Left lung (tissue), 10 donors: Measurements from ENCODE around the gene LMBR1. TPM values are rescaled to one million over a fixed set of nuclear protein-coding genes. Genes with fewer than 3 reads are reported as not detected.

ENCODE experiments used
- ATAC-seq: fragments of 200-7000 bp; cut with Tn5 transposase; one replicate; pipeline ENCODE4 v1.9.1; 2020; ENCODE audit warnings: moderate library complexity
- DNase-seq, 4 donors: peaks; one replicate each; pipeline ENCODE4 v3.0.0-alpha.2; 2013 to 2020
- H3K27ac ChIP-seq, 2 donors: fragments of 200-600 bp; sonication (generic) in 1 of 2; one replicate each; pipeline versions ENCODE4 v1.5.0 to v1.8.0; 2020 to 2021
- H3K27me3 ChIP-seq, 2 donors: fragments of 200-600 bp; sonication (generic) in 1 of 2; one replicate each; pipeline versions ENCODE4 v1.5.0 to v1.8.0; 2020 to 2021
- H3K36me3 ChIP-seq, 2 donors: fragments of 200-600 bp; sonication (generic) in 1 of 2; one replicate each; pipeline versions ENCODE4 v1.5.0 to v1.8.0; 2020 to 2021
- H3K4me1 ChIP-seq, 2 donors: fragments of 200-600 bp; one replicate each; pipeline ENCODE4 v1.8.0; 2021
- H3K4me3 ChIP-seq, 2 donors: fragments of 200-600 bp; sonication (generic) in 1 of 2; one replicate each; pipeline versions ENCODE4 v1.5.0 to v1.8.0; 2020 to 2021; ENCODE audit warnings: mild to moderate bottlenecking in 1 of 2
- H3K9me3 ChIP-seq, 2 donors: fragments of 200-600 bp; sonication (generic) in 1 of 2; one replicate each; pipeline versions ENCODE4 v1.5.0 to v1.8.0; 2020 to 2021
- CTCF ChIP-seq, 2 donors: fragments of 200-600 bp; sonication (generic) in 1 of 2; IDR thresholded peaks; one replicate each; pipeline versions ENCODE4 v1.5.0 to v1.8.0; 2021; ENCODE audit warnings: antibody characterized with exemption in 2 of 2
- intact Hi-C, 2 donors: fragments of 100-400 bp; cut with DNase I; formaldehyde crosslinking; loops; one replicate each; pipeline versions ENCODE4 v1.11.2 to v1.14.2; 2022
- polyA plus RNA-seq, 6 donors: library from polyadenylated mRNA; unstranded; fragments of 120-200 nt; gene quantifications; one replicate each; pipeline ENCODE4 v1.2.1, GENCODE V29; 2013; ENCODE audit not compliant: insufficient read length in 6 of 6
- total RNA-seq, 2 donors: library from RNA; stranded (reverse); fragmentation: NEBNext Ultra II Directional; extraction: Animal tissue kit (Norgen Biotek cat#: 25700); gene quantifications; one replicate each; pipeline ENCODE4 v1.2.1, GENCODE V29; 2021
- donor health status: DM: no; HTN: yes; CAD: no.
- donor health status: DM: no; HTN: no; CAD: no.

LMBR1 gene
- total and polyA plus RNA-seq, 8 donors: 54.7 to 71.1 (median 63.9) TPM

GRCh38 chr7:156829669-156830336 lies 63.2 kb downstream of the LMBR1 start:
- no peak overlapping the region for H3K4me3 ChIP-seq
- no peak for TF ChIP-seq CTCF (IDR thresholded peaks at IDR 0.05)
- intact Hi-C loops: no loop called here
- H3K4me1 ChIP-seq: peaks cover 0 to 12% of the 10 kb centered on the region in 2 donors
- DNase-seq (no peak), ATAC-seq (no peak)
- peaks cover 0 to 21% of the 10 kb centered on the region in 2 donors for H3K36me3 ChIP-seq
- H3K9me3 ChIP-seq: no peaks in the 10 kb centered on the region
- H3K27ac ChIP-seq: peak overlapping the region in 1 of 2 donors; percentile 13
- H3K27me3 ChIP-seq: no peaks in the 10 kb centered on the region

- peaks cover 0 to 18% of the 10 kb centered on the region in 2 donors for H3K36me3 ChIP-seq
- H3K27ac ChIP-seq: no peak overlapping the region
- no peaks in the 10 kb centered on the region for H3K27me3 ChIP-seq
- ATAC-seq (no peak), DNase-seq (peak in 1 of 4 donors; percentile 11)
- no peak overlapping the region for H3K4me3 ChIP-seq
- peak; percentile 33 to 34 for TF ChIP-seq CTCF (IDR thresholded peaks at IDR 0.05)
- peaks cover 0 to 12% of the 10 kb centered on the region in 2 donors for H3K4me1 ChIP-seq
- H3K9me3 ChIP-seq: no peaks in the 10 kb centered on the region
- intact Hi-C loops: no loop called here
Measured at GRCh38 chr7:156827587-156828203, 65.3 kb downstream of the LMBR1 start.

DNA sequence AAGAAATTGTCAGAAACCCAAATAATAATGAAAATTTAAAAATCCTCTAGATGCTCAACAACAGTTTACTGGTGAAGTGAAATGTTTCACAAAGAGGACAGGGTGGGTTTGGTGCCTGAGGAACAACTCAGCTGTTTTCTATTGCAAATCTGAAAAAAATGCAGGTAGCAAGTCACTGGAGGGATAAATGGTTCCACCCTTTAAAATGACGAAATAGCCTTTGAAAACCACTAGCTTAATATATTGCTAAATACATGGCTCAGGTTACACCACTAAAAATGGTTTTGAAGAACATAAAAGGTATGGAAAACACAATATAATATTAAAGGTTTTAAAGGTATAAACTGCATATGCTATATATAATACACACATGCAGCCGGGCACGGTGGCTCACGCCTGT lies 69.5 kb downstream of the LMBR1 start:
- no peaks in the 10 kb centered on the region for H3K9me3 ChIP-seq
- H3K27me3 ChIP-seq: no peaks in the 10 kb centered on the region
- ATAC-seq (no peak), DNase-seq (no peak)
- H3K36me3 ChIP-seq: peaks cover 0 to 20% of the 10 kb centered on the region in 2 donors
- no peak for TF ChIP-seq CTCF (IDR thresholded peaks at IDR 0.05)
- no peak overlapping the region for H3K4me3 ChIP-seq
- intact Hi-C loops: no loop called here
- no peaks in the 10 kb centered on the region for H3K4me1 ChIP-seq
- H3K27ac ChIP-seq: no peak overlapping the region

DNA sequence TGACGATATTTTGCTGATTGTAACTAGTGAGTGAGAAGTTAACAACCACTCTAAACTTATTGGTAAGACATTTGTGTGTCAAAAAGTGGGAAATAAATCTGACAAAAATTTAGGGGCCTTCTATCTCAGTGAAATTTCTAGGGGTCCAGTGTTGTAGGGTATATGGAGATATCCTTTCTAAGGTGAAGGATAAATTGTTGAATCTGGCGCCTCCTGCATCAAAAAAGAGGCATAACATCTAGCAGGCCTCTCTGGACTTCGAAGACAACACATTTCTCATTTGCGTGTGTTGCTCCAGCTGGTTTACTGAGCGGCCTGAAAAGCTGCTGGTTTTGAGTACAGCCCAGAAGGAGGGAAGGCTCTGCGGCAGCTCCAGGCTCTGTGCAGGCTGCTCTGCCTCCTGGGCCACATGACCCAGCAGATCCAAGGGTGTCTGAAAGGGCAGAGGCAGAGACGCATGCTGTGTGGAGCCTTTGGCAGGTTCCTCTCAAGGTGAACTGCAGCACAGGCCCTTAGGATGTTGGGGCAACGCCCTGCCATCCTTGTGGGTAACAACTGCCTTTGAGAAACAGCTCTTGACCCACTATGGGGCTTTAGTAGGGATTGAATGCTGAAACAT lies 72.4 kb downstream of the LMBR1 start:
- Histone ChIP-seq H3K9me3 (no peaks in the 10 kb centered on the region), H3K27ac (no peak overlapping the region), H3K4me1 (no peaks in the 10 kb centered on the region), H3K4me3 (no peak overlapping the region), H3K36me3 (peaks cover 0 to 13% of the 10 kb centered on the region in 2 donors), H3K27me3 (no peaks in the 10 kb centered on the region)
- ATAC-seq (no peak), DNase-seq (no peak)
- intact Hi-C loops: no loop called here
- TF ChIP-seq CTCF (IDR thresholded peaks at IDR 0.05): peak in 1 of 2 donors; percentile 10

DNA sequence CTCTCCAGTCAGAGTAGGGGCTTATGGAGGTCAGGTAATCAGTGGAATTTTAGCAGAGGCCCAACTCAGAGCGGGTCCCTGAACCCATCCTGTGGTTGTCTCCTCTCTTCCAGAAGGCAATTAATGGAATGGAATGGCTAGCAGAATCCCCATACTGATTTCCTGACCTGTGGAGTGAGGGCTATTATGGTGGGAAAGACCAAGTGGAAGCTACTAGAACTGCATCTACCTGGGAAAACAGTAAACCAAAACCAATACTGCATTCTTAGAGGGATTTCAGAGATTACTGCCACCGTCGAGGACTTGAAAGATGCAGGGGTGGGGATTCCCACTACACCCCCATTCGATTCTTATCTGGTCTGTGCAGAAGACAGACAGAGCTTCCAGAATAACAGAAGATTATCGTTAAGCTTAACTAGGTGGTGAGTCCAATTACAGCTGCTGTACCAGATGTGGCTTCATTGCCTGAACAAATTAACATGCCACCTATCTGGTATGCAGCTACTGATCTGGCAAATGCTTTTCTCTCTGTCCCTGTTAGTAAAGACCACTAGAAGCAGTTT lies 73.2 kb downstream of the LMBR1 start:
- intact Hi-C loops: loop anchor here in 1 of 2 donors (10.0 kb wide), 1 partner anchor 1025 kb away; no protein-coding TSS in a partner anchor
- no peak overlapping the region for H3K27ac ChIP-seq
- no peak for ATAC-seq
- peaks cover 0 to 10% of the 10 kb centered on the region in 2 donors for H3K36me3 ChIP-seq
- H3K9me3 ChIP-seq: no peaks in the 10 kb centered on the region
- no peaks in the 10 kb centered on the region for H3K4me1 ChIP-seq
- no peak for TF ChIP-seq CTCF (IDR thresholded peaks at IDR 0.05)
- no peak overlapping the region for H3K4me3 ChIP-seq
- DNase-seq: no peak
- no peaks in the 10 kb centered on the region for H3K27me3 ChIP-seq
